Femur (tissue), 1 donor: ENCODE data around the gene CREB5.
A peak's percentile ranks its signal among the peaks of the same experiment; 100 is the strongest.

ENCODE experiments used
- DNase-seq: peaks from one replicate; pipeline ENCODE4 v3.0.0-alpha.2; 2017

CREB5 gene

GRCh38 chr7:28654110-28654509 is 241.8 kb downstream of the CREB5 start:
- no peak for DNase-seq

DNA sequence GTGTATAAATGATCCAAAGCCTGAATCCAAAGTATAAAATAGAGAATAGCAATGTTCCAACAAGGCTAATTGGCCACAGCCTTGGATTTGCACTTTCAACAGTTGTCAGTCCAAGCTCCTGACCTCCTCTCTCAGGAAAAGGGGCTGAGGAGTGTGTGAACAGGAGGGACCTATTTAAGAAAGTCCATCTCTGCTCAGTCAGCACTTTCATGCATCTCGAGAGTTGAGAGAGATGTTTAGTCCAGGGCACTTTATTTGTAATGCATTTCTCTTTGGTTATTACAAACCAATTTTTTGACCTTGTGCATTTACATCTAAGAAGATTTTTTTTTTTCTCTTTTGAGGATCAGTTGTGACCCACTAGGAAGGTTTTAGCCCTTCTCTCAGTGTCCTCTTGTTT is 244.2 kb downstream of the CREB5 start:
- no peak for DNase-seq

GRCh38 chr7:28658381-28658780 is 246.1 kb downstream of the CREB5 start:
- DNase-seq = no peak

DNA sequence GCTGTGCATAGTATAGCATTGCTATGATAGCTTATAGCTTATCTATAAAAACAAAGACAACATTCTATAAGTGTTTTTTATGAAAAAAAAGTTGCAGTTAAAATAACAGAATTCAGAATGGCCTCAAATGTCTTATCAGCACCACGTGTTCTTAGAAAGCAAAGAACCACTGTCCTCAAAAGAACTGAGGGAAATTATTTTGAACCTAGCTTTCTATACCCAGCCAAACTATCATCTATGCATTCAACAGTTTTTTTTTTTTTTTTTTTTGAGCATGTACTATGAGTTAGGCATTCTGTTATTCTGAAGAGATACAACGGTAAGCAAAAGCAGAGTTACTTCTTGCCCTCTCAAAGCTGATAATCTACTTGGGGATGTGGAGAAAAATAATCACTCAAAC is 247.8 kb downstream of the CREB5 start:
- DNase-seq = no peak

GRCh38 chr7:28661826-28662595 is 249.7 kb downstream of the CREB5 start:
- DNase-seq = peak; percentile 57

DNA sequence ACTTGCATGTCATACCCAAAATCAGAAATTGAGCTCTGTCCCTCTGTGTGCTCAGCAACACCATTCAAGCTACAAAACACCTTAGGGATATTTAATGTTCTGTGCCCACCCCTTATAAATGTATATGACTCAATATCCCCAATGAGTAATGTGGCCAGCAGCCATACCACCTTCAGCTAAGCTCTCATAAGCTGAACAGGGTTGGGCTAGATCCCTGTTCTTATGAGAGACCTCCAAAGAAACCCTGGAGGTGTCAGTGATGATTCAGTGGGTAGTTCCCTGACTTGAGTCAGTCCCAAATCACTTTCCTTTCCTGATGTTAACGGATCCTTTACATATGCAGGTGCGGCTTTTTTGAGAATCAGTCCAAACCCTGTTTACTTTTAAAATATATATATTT is 253.8 kb downstream of the CREB5 start:
- no peak for DNase-seq

- DNase-seq = no peak
These were observed 255.8 kb downstream of the CREB5 start for GRCh38 chr7:28668085-28668484.

DNA sequence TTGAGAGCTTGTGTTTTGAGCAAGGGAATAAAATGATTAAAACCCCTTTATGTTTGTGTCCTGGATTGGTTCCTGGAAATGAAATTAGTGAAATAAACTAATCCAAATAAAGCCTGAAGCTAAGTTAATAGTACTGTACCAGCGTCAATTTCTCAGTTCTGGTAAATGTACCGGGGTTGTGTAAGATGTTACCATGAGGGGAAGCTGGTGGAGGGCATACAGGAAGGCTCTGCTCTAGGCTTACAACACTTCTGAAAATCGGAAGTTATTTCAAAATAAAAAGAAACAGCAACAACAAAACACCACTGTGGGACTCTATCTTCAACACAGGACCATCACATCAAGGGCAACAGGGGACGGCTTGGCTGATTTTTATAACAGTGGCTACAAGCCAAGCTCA is 257.0 kb downstream of the CREB5 start:
- no peak for DNase-seq

DNA sequence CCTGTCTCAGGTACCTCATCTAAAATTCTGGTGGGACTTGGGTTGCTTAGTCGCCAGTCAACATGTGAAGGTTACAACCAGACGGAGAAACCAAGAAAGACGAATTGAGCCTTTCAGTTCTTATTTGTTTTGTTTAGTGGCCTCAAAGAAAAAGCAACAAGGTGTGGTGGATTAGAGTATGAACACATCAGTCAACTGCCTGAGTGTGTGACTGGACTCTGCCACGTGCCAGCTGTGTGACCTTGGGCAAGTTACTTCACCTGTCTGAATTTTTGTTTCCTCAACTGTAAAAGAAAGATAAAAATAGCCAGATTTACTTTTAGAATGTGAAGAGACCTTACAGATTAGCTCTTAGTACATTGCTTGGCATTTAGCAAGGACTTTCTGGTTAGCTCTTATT is 259.2 kb downstream of the CREB5 start:
- DNase-seq = no peak

DNA sequence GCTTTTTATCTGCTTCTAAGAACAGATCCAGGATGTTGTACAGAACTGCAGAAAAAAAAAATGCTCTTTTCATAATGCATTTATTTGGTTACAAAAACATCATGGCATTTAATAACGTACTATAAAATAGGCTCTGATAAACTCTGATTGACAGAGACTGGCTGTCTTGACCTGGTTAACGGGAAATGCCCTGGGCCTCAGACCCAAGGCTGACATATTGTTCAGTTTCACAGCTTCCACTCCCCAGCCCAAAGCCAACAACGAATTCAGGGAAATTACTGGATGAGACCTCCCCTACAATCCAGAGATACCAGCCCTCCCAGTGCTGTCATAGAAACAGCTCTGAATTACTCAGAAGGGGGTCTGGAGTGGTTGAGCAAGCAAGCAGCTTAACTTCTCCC is 260.1 kb downstream of the CREB5 start:
- no peak for DNase-seq

- no peak for DNase-seq
These were observed 262.1 kb downstream of the CREB5 start for GRCh38 chr7:28674359-28674782.

DNA sequence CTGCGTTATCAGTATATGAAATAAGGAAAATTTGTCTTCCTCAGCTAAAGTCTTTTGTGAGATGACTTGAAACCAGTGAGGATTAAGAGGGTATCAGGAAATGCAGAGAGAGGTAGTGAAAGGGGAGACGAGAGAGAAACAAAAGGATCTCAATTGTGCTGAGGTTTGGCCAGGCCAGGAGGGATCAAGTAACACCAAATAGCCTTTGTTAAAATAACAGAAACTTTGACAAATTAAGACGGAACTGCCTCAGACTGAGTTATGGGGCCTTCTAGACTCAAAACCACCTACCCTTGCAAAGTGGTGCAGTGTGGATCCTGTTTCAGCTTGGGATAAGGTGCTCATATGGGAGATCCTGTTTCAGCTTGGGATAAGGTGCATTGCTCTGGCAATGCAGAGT is 263.1 kb downstream of the CREB5 start:
- DNase-seq = no peak

GRCh38 chr7:28677668-28678067 is 265.4 kb downstream of the CREB5 start:
- no peak for DNase-seq

DNA sequence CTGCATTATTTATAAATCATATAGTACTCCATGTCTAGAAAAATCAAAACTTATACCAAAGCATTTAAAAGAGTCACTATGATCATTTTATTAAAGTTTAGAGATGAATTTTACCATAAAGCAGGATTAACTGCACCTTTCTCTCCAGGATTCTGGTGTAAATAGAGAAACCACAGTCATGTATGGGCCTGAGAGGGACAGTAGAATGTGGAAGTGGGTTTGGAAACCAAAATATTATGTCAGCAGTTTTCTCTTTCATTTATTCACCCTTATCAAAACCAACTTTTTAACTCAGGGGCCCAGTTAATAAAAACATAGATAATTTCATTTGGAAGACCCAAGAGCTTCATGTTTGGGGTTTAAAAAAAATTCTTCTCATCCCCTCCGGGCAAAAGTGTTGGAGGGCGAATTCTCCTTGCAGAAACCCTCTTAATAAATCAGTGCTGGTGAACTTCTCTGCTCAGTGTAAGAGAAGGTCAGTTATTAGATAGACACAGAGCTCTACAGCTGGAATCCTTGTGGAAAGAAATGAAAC is 266.2 kb downstream of the CREB5 start:
- no peak for DNase-seq

GRCh38 chr7:28681693-28682310 is 269.5 kb downstream of the CREB5 start:
- no peak for DNase-seq

- peak; percentile 58 for DNase-seq
These were observed 270.5 kb downstream of the CREB5 start for GRCh38 chr7:28682801-28683200.

- no peak for DNase-seq
These were observed 272.4 kb downstream of the CREB5 start for GRCh38 chr7:28684650-28685241.

- DNase-seq = peak; percentile 57
These were observed 272.9 kb downstream of the CREB5 start for GRCh38 chr7:28685242-28685643.

DNA sequence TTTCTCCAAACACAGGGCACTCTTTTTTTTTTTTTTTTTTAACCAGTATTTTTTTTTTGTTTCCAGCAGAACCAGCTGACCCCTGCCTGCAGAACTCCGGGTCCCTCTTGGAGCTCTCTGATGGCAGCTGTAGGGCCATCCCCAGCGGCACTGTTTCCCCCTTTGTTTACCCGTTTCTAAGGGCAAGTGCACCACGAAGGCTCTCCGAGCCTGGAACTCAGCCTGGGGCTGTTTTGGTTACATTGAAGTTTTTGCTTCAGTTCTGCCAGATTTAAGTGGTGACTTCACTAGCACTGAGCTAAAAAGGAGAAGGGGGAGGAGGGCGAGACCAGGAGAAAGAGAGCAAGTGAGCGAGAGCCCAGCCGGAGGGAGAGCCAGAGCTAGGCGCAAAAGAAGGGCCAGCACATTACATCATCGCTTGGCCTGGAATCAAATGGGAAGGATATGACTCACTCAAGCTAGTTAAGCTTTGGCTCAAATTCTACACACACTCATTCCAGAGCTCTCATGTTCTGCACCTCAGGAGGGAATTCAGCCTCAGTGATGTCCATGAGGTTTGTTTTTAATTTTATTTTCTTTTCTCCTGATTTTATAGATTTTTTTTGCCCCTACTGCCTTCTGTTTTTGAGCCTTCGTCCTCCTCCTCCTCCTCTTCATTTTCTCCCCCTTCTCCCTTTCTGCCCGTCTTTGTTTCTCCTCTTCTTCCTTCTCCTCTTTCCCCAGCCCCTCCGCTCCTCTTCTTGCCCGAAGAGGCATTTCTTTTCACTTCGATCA is 273.5 kb downstream of the CREB5 start:
- peak; percentile 98 for DNase-seq

DNA sequence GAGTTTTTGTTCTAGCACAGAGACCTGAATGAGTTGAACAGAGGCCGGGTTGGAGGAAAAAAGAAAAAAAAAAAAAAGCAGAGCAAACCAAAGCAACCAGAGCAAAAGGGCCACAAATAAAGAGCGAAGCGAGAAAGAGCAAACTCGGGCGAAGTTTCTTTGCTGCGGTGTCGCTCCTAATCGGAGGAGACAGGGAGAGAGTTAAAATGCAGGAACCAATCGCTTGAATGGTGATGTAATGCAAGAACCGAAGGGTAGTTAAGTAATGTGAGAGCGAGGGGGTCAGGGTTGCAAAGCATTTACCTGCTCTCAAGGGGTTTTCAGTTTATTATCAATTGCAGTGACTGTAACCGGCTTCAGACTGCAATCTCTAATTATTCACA is 274.1 kb downstream of the CREB5 start:
- peak; percentile 75 for DNase-seq

DNA sequence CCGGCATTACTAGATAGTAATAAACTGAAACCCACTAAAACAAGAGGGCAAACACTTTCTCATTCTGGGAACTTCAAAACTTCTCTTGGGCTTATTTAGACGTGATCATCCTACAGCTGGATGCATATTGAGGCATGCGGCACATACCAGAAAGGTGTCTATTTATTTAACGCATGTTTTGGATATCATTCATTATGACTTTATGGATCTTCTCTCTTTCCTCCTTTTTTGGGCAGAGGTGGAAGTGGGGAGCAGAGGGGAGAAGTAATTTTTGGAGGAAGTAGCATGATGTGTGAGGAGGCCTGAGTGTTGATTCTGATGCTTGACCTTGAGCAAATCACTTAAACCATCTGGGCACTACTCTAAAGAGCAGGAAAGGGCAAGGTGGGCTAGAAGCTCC is 275.2 kb downstream of the CREB5 start:
- no peak for DNase-seq

GRCh38 chr7:28688174-28688573 is 275.9 kb downstream of the CREB5 start:
- DNase-seq = no peak

- DNase-seq = no peak
These were observed 276.3 kb downstream of the CREB5 start for GRCh38 chr7:28688651-28689050.
